ENCODE data around the gene ATP2B3. TPM values are rescaled to one million over a fixed set of nuclear protein-coding genes. Genes with fewer than 3 reads are reported as not detected.

The ATP2B3 gene
- total RNA-seq, 1 donor from 2014 or later, result 0.10 TPM

DNA sequence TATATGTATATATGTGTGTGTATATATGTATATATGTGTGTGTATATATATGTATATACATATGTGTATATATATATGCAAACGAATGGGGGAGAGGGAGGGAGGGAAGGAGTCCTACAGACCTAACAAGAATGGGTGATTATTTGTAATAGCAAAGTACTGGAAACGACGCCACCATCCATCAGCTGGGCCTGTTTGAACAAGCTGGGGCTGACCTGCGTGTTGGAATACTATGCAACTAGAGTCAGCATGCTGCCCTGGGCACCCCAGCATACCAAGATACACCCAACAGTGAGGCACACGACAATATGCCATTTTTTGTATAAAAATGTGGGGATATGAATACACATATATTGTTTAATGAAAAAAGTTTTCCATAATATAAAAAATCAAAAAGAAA lies 103.1 kb downstream of the ATP2B3 start:
- no peak for DNase-seq

DNA sequence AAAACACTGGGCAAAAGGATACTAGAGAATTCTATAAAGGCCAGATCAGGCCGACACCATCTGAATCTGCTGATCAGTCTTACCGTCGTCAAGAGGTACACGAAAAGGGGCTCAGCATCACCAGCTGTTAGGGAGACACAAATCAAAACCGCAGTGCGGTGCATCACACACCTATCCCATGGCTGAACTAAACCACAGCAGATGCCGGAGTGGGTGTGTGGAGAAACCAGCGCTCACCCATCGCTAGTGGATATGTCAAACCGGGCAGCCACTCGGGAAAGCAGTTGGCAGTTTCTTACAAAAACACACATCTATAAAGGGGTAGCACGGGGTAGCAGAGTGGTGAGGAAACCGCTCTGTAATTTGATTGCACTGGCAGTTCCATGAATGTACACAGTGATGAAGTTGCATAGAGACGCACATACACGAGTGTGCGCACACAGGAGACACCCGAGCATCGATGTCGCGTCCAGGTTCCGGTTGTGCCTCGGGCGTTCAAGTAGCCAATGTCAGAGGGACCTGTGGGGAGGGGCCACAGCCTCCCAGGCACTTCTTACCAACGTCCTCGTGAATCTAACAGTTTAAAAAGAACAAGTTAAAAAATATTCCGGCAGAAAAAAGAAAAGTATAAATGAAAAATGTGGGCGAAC lies 104.6 kb downstream of the ATP2B3 start:
- DNase-seq, result no peak

DNA sequence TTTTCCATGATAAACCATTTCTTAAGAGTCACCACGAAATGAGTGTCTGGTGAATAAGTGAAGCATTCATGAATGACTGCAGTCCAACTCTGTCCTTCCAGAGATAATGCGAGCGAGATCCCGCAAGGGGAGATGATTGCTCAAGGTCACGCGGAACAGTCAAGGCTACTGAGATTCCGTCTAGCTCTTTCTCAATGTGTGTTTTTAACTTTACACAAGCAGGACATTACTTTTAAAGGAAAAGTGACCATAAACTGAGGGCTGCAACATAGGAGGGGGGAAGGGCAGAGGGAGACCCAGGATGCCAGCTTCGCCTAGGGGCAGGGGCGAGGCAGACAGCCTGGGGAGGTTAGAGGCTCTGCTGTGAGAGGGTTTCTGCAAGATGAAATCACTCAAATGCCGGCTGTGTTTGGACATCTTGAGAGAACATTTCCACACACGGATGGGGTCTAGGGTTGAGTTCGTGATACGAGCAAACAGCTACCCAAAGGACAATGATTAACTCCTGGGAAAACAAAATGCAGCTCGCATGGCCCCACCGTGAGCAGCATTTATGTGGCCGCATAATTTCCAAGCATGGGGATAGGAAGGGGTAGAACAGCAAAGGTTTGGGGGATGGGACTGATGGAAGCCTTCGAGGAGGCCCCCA lies 105.3 kb downstream of the ATP2B3 start:
- no peak for DNase-seq

DNA sequence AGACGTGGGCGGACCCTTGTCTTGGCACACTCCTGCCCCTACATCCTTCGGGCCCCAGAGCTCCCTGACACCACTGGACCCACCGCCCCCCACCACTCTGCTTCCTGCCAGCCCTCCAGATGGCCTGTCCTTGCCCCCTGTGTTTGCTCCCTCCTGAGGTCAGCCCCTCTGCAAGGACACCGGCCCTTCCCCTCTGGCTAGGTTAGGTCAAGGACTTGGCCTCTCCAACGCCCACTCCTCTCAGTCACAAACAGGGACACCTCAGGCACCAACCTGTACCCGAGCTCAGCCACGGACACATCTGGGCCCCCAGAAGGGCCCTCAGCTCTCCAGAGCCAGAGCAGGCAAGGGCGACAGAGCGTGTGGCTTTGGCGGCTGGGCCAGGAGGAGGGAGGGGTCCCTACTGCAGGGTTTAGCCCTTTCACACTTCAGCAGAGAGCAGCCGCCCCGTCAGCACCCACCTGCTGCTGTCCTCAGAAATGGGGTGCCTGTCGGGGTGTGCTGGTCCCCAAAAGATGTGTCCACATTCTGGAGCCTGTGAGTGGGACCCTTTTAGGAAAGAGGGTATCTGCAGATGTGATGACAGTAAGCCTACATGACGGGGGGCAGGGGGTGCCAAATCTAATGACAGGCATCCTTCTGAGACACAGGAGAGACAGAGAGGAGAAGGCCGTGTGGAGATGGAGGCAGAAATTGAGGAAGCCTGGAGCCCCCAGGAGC lies 106.0 kb downstream of the ATP2B3 start:
- DNase-seq, result no peak

DNA sequence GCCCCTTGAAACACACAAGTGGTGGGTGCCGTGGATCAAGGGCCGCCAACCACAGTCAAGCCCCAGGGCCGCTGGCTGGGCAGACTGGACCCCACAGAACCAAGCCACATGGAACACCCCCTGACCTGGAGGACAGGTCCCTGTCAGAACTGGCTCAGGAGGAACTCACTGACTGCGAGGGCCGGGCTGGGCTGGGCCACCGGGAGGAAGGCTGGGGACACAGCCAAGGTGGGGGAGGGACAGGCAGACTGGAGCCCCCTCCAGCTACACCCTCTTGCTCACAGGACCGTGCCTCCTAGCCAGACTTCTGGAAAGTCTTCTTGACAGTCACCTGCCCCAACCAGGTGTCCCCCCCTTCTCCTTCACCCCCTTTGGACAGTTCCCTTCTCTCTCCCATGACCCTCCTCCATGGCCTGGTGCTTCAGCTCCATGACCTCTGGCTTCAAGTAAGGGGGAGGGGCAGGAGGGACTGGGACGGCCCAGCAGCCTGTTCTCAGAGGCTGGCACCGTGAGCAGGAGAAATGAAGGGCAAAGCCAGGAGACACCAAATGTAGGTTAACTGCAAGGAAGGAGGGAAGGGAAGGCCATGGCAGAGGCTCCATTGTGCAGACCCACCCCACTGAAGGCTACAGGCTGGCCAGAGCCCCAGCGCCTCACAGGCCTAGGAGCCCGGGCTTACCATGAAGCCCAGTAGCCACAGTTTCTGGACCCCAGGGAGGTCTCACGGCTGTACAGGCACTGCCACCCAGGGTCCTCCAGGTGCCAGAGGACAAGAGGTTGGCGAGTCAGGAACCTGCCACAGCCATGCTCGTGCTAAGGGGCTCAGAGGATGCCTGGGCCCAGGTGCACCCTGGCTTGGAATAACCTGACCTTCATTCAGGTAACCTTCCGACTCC lies 107.0 kb downstream of the ATP2B3 start:
- DNase-seq, result no peak

DNA sequence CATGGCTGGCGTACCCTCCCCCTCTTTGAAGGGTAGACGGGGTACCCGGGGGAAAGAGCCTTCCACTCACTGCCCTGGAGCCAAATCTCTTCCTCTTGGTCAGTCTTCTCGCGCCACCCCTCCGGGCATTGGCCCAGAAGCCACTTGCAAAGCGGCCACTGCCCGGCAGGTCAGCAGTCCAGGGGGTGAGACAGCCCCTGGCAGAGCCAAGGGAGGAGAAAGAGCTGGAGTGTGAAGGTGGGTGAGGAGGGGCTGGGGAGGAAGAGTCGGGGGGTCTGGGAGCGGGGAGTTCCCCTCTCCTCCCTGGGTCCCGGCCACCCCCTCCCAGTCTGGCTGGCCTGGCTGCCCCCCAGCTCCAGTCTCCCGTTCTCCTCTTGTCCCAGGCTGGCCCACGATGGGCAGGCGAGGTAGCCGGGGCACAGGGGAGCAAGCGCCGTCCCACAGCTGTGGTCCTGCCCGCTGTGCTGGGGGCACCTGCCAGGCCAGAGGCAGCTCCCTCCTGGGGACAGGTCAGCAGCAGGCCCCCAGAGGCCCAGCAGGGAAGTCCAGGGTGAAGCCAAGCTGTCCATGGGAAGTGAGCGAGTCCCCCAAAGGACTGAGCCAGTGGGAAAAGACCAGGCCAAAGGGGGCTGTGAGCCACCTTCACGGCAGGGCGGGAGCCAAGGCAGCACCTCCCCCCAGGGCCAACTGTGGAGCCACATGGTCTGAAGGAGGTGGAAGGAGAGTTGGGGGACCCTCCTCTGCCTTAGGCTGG lies 108.0 kb downstream of the ATP2B3 start:
- no peak for DNase-seq

DNA sequence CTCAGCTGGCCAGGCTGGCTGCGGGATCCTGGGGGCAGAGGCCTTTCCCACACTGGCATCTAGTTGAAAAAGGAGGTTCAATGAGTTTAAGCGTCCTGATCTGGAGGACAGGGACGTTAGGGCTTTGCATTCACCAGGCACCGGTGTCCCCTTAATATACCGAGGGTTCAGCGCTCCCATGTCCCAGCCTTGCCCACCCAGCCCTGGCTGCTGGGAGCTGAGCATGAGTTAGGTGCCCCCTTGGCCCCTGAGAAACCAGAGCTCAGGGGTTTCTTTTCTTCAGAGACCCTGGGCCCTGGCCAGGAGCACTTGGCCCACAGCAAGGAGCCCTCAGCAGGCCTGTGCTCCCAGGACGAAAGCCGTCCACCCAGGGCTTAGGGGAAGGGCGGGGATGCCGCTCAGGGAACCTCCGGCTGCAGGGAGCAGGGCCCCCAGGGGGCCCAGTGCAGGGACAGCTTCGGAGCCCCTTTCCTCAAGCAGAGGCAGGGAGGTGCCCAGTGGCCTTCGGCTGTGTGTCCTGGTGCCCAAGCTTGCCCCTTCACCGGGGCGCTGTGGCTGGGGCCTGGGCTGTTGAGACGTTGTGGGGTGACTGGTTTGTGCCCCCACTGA lies 108.7 kb downstream of the ATP2B3 start:
- DNase-seq, result no peak

DNA sequence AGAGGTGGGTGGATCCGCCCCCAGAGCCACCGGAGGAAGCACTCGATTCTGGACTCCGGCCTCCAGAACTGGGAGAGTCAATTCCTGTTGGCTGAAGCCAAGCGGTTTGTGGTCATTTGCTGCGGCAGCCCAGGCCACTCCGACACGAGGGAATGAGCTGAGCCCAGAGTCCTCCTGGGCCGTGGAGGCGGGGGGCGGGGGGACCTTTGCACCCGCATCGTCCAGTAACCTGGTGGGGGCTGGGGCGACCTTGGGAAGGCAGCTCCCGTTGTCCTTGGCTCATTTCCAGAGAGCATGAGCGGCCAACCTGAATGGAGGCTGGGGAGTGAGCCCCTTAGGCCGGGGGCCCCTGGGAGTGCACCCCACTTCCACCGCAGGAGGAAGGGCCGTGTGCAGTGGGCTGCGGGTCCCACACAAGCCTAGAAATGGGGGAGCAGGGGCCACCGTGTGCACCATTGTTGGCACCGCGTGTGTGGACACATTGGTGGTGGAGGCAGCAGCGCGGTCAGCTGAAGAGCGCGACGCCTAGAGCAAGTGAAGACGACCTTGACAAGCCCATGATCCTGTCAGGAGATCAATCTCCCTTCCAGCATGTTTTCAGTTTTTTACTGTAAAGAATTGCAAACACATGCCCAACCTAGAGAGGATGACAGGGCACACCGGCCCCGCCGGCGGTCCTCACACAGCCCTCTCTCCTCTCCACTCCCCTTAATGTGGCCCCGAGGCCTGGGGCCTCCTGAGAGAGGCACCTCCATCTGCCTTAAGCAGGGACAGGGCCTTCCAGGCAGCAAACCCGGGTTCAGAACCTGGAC lies 109.6 kb downstream of the ATP2B3 start:
- DNase-seq, result no peak

DNA sequence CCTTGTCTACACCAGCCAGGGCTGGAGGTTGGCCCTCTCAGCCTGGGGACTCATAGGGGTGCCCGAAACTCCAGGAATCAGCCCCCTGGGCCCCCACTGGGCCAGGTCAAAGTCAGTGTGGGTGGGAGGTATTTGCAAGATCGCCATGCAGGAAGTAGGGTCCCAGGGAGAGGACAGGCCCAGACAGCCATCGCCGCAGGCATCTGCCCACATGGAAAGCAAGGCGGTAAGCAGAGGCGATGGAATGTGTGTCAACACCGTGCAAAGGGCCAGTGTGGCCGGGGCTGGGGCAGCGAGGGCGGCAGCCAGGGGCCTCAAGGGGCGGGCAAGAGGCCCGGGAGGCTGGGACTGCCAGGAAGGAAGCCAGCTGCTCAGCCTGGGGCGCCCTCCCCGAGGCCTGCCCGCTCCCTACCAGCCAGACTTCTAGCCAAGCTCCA lies 110.3 kb downstream of the ATP2B3 start:
- DNase-seq, result no peak

DNA sequence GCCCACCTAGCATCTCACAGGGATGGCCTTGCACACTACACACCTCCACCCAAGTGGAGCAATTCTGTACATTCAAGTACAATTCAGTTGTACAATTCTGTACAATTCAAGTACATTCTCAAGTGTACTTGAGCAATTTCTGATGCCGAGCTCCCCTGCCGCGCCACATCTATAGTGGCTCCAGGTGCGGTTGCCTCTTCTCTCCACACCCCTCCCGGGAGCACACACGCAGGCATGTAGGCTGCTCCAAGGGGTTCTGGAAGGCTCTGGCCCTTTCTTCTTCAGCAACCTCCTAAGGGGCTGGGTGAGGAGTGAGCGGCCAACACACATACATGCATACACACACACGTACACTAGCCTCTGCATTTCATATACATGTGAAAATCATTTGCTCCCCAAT lies 110.7 kb downstream of the ATP2B3 start:
- DNase-seq, result no peak

DNA sequence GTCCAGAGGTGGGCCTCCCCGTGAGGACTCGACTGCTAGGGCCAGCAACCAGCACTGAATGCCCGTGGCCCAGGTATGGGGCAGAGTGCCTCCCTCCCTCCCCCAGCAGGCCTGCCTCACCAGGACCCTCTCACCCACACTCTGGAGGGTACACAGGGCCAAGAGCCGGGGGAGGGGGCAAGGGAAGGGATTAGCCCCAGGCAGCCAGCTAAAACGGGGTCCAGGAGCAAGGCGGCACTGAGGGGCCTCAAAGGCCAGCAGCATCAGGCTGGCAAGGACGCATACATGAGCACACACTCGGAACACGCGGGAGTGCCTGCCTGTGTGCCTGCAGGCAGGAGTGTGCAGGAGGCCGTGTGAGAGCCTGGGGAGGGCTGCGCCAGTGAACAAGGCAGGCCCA lies 111.2 kb downstream of the ATP2B3 start:
- no peak for DNase-seq

DNA sequence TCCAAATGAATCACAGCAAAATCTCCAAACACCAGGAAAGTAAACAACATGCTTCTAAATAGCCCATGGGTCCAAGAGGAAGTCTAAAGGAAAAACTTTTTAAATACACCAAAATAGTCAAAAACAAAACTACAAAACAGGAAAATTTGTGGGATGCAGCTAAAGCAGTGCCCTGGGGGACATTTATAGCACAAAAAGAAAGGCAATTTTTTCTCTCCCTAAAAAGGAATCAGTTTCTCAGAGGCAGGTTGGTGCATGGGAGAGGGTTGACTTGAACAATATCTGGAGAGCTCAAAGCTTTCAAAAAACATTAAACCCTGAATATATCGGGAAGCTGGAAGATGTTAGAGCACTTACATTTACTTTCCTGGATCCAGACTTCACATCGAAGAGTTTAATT lies 113.9 kb downstream of the ATP2B3 start:
- DNase-seq, result no peak

DNA sequence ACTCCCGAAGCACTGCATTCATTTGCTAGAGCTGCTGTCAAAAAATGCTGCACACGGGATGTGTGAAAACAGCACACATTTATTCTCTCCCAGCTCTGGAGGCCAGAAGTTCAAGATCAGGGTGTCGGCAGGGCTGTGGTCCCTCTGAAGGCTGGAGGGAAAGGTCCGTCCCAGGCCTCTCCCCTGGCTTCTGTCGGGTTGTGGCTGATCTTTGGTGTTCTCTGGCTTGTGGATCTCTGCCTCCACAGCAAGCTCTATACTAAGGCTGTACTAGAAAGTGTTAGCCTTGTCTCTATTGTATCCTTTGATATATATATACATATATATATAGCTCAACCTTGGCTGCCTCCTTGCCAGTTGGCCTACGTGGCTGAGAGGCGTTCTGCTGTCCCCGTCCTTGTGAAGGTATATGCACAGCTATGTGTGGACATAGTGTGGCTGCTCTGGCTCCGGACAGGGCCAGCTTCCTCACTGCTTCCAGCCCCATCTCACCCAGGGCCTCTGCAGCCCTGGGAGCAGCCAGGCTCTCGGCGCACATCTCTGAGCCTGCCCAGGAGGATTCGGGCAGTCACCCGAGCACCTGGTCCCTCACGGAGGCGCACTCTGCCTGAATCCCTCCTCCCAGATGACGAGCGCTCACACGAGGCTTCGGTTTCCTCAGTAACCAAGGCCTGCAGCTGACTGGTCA lies 114.6 kb downstream of the ATP2B3 start:
- no peak for DNase-seq

Other genes with a start within 250 kb of the ATP2B3 start
- gene PNMA6F, start 195.9 kb upstream of the ATP2B3 start, total RNA-seq, result not detected
- 8.0 TPM for gene ZNF275, start 183.5 kb upstream of the ATP2B3 start, total RNA-seq
- gene PNMA6E, start 116.3 kb upstream of the ATP2B3 start, total RNA-seq, result not detected
- gene ZFP92, start 106.2 kb upstream of the ATP2B3 start, total RNA-seq, result 0.59 TPM
- 6.1 TPM for gene TREX2, start 71.6 kb upstream of the ATP2B3 start, total RNA-seq
- gene HAUS7, start 47.1 kb upstream of the ATP2B3 start, total RNA-seq, result 12.9 TPM
- gene BGN, start 22.7 kb upstream of the ATP2B3 start, total RNA-seq, result 28.1 TPM
- 11.1 TPM for gene CCNQ, start 81.5 kb downstream of the ATP2B3 start, total RNA-seq
- 0.10 TPM for gene DUSP9, start 129.6 kb downstream of the ATP2B3 start, total RNA-seq
- gene PNCK, start 156.2 kb downstream of the ATP2B3 start, total RNA-seq, result 0.99 TPM
- gene SLC6A8, start 170.3 kb downstream of the ATP2B3 start, total RNA-seq, result 22.0 TPM
- 92.8 TPM for gene BCAP31, start 206.7 kb downstream of the ATP2B3 start, total RNA-seq
- 4.0 TPM for gene ABCD1, start 207.2 kb downstream of the ATP2B3 start, total RNA-seq
- 2.2 TPM for gene PLXNB3, start 246.6 kb downstream of the ATP2B3 start, total RNA-seq

Data from skin of body (tissue), 2 donors.